GM21515 (cell line): Measurements from ENCODE around the gene KLC1.

Source experiments
- ATAC-seq: cut with Tn5 transposase; IDR thresholded peaks from one replicate; pipeline ENCODE4 v1.9.1; 2021; ENCODE audit not compliant: unreplicated experiment

The KLC1 gene

GRCh38 chr14:103702497-103703432 lies 73.8 kb downstream of the KLC1 start:
- no peak for ATAC-seq

DNA sequence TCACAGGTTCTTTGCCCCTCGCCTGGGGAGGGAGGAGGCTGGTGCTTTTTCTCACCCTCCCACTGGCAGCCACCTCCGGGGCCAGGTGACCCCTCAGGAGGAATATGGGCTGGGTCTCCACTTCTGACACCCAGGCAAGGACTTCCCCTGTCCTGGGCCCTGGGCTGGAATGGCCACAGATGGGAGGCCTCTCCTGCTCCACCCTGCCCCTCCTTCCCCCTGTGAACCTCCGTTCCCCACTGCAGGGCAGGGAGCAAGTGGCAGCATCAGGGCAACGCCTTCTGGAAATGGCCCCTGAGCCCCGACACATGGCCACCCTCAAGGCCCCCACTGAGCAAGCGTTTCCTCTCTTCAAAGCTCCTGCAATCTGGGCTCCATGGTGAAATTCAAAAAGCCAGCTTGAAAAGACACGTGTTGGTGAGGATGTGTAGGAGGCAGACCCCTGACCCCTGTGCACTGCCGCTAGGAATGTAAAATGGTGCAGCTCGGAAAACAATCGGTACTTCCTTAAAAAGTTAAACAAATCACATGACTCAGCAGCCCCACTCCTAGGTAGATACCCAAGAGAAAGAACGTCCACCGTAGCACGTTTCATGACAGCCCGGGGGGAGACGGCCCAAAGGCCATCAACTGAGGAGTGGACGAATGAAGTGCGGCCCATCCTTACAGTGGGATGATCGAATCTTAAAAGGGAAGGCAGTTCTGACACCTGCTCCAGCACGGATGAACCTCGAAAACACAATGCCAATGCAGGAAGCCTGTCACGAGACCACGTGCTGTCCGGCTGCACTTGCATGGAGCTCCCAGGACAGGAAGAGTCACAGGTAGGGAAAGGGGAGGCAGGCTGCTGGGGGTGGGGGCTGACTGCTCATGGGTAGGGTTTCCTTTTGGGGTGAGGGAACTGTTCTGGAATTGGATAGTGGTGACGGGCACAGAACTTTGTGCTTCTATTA lies 74.7 kb downstream of the KLC1 start:
- ATAC-seq: no peak

DNA sequence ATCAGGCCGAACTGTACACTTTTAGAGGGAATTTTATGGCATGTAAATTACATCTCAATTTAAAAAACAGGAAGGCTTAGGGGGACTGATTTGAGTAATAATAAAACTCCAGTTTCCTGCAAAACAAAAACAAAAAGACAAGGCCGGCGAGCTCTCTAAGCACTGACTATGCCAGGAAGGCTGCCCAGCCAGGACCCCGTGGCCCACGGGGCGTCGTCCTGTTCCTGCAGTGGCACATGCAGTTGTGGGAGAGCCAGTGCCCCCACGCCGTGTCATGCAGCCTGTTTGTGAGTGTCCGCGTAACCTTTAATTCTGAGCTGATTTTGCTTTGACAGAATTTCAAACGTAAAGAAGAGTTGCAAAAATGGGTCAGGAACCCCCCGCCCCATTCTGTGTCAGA lies 75.7 kb downstream of the KLC1 start:
- no peak for ATAC-seq

GRCh38 chr14:103705118-103705503 lies 76.1 kb downstream of the KLC1 start:
- no peak for ATAC-seq

DNA sequence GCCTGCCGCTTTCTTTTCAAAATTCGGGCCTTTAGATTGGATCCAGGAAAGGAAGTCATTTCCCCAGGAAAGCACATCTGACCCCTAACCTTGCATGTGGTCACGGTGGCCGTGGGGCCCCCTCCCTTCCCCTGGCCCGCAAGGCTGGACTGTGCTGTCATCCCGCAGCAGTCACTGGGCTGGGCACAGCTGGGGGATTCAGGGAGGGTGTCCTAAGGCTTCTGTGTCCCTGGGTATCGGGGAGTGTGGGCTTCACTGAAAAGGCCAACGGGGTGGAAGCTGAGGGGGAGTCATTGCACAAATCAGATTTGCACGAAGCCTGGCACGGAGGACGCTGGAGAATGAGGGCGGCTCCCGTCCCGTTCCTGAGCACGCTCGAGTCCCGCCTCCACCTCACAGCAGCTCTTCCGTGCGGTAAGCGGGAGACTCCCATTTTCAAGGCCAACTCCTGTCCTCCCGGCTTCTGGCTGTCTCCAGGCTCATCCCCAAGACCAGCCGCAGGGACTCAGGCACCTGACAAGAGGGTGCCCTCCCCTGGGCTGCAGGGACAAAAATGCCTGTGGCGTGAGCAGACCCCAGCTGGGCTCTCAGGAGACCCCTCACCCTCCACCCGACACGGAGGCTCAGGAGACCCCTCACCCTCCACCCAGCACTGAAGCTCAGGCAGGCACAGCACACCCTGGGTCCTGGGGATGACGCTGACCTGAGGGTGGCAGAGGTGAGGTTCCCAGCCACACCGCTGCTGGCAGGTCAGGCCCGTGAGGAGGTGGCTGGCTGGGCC lies 76.7 kb downstream of the KLC1 start:
- no peak for ATAC-seq

- ATAC-seq: no peak
These were observed 77.7 kb downstream of the KLC1 start for GRCh38 chr14:103706551-103707328.

- ATAC-seq: no peak
These were observed 78.6 kb downstream of the KLC1 start for GRCh38 chr14:103707329-103708263.

DNA sequence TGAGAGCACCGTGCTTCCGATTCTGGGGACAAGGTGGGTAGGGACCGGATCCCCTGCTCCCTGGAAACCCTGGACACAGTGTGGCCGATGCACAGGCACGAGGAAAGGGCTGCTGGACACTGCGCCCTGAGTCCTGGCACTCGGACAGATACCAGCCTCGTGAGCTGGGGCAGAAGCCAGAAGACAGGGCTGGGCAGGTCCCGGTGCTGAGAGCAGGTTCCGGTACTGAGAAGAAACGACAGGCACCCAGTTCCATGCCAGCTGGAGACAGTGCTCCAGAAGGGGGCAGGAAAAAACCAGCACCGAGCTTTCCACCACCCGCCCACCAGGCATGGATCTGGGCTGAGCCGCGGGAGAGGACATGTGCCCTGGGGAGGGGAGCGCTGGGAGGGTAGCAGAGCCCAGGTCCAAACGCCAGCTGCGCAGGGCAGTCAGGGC lies 79.8 kb downstream of the KLC1 start:
- no peak for ATAC-seq

GRCh38 chr14:103709814-103710213 lies 80.8 kb downstream of the KLC1 start:
- no peak for ATAC-seq

- ATAC-seq: no peak
These were observed 81.9 kb downstream of the KLC1 start for GRCh38 chr14:103710771-103711377.

GRCh38 chr14:103711516-103712431 lies 82.8 kb downstream of the KLC1 start:
- no peak for ATAC-seq

DNA sequence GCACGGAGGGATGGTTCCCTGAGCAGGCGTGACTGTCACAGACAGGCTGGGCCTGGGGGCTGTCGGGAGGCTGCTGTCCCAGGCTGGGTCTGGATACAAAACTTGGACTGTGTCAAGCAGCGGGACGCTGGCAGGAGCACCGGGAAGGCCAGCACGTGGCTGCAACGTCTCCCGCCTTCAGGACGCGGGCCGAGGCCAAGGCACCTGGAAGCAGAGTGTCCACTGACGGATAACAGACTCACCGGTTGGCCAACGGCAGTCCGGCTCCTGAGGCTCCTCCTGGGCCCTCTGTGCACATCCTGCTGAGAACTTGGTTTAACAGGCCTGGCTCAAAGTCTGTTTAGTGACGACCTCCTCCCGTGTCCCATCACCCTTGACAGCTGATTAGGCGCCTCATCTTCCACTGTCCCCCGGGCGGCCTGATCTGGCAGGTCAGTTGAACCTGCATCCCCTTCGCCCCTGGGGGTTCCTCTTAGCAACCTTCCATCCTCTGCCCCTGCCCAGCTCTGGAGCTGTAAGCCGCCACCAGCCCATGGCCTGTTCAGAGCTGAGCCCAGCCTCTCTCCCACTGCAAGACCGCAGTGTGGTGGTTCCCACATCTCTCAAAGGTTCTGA lies 83.7 kb downstream of the KLC1 start:
- no peak for ATAC-seq

DNA sequence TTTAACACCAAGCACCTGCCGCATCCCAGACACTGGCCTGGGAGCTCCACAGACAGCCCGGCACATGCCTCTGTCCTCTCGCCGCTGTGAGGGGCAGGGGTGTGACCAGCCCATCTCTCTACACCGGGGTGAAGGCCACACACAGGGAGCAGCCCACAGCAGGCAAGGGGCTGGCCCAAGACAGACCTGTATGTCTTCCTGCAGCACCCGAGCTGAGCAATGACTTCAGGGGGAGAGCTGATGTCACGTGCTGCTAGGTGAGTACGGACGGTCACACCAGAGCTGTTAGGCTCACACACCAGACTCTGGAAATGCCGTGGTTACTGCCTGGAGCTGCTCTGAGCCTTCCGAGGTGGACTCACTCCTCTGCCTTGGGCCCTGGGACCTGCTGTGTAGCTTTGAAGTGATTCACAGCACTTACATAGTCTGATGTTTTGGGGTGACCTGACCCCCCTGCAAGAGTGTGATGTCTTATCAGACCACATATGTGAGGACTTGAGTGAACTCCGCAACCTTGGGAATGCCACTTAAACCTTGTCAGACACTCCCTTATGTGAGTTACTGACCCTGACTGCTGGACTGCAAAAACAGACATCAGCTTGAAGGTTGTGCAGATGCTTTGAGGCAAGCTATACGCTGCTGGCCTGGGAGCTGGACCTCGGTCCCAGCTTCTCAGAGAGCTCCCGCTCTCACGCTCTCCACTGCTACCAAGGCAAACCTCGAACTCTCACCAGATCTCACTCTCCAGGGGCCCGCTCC lies 84.5 kb downstream of the KLC1 start:
- no peak for ATAC-seq

DNA sequence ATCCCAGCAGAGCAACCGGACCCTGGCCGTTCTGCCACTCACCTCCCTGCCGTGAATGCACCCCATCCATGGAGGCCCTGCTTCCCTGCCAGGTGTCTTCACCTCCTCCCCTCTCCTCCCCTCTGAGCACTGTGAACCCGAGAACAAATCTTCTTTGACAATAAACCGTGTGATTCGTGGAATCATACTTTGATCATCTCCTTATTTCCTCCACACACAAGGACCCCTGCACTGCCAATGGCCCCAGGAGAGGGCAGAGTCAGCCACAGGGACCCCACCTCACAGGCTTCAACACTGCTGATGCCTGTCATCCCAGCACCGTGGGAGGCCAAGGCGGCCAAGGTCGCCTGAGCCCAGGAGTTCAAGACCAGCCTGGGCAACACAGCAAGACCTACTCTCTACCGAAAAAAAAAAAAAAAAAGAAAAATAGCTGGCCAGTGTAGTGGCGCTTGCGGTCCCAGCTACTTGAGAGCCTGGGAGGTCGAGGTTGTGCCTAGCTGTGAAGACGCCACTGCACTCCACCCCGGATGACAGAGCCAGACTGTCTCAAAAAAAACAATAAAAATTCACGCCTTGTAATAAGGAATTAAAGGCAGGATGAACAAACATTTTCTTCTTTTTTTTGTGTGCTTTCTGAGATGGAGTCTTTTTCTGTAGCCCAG lies 85.2 kb downstream of the KLC1 start:
- no peak for ATAC-seq

DNA sequence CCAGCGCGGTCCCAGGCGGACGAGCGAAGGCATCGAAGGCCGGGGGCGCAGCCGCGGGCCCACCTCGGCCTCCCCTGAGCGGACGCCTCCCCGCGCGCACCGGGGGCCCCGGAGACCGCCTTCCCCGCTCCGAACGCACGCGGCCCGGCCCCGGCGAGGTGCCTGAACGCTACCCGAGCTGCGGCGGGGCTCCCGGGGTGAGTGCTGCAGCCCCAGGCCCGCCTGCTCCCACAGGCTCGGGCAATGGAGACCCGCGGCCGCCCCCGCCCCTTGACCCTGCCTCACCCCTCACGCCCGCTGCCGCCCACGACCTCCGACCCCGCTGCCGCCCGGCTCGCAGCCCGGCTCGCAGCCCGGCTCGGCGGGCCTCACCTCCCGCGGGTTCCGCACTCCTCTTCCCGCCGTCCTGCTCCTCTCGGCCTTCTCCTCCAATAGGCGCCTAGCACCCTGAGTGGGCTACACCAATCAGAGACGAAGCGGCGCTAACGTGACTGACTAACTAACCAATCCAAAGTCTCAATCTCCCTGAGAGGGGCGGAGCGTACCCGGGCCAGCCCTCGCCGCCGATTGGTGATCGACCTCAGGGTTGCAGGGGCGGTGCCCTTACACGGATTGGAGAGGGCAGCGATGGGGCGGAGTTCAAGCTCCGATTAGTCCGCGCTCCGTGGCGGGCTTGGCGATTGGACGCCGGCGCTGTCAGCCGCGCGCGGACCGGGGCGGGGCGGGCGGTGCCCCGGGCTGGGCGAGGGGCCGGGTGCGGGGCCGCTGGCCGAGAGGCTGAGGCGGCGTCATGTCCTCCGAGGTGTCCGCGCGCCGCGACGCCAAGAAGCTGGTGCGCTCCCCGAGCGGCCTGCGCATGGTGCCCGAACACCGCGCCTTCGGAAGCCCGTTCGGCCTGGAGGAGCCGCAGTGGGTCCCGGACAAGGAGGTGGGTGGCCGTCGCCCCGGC lies 86.3 kb downstream of the KLC1 start, which contains the start of the genes XRCC3 and ZFYVE21:
Gene XRCC3 (minus strand): TSS at position 400 of the 949 bp plus-strand sequence. CDS start 4,364 bp downstream, outside the sequence.
Gene ZFYVE21 (plus strand): TSS at position 759 of the 949 bp plus-strand sequence. CDS start 32 bp downstream, at position 791.
- peak; percentile 94 for ATAC-seq
